Lung (tissue), 12 donors: Measurements from ENCODE around the gene GRHL1. TPM values are rescaled to one million over a fixed set of nuclear protein-coding genes. Genes with fewer than 3 reads are reported as not detected.

Experiments used
- ATAC-seq: fragments of 200-7000 bp; cut with Tn5 transposase; one replicate; pipeline ENCODE4 v1.9.1; 2020; ENCODE audit warnings: moderate number of reproducible peaks; ENCODE audit not compliant: insufficient read depth, low FRiP score
- DNase-seq, 3 donors: peaks; one replicate each; pipeline ENCODE4 v3.0.0-alpha.2; 2013 to 2017
- H3K27ac ChIP-seq, 2 donors: one replicate each; pipeline ENCODE4 v1.5.1; 2013; ENCODE audit warnings: mild to moderate bottlenecking in 2 of 2, moderate library complexity in 2 of 2, control low read depth in 1 of 2, inconsistent platforms in 1 of 2, low read depth in 1 of 2, low read length in 1 of 2
- H3K27me3 ChIP-seq, 3 donors: one replicate each; pipeline ENCODE4 v1.5.1; 2013; ENCODE audit warnings: low read length in 2 of 3; ENCODE audit not compliant: control insufficient read depth in 3 of 3, insufficient read depth in 3 of 3
- H3K36me3 ChIP-seq, 4 donors: one replicate each; pipeline ENCODE4 v1.5.1; 2013; ENCODE audit warnings: low read length in 4 of 4, mild to moderate bottlenecking in 1 of 4, moderate library complexity in 1 of 4; ENCODE audit not compliant: control insufficient read depth in 4 of 4, insufficient read depth in 4 of 4
- H3K4me1 ChIP-seq, 5 donors: one replicate each; pipeline ENCODE4 v1.5.1; 2013; ENCODE audit warnings: low read length in 5 of 5, mild to moderate bottlenecking in 2 of 5, moderate library complexity in 1 of 5; ENCODE audit not compliant: control insufficient read depth in 5 of 5, insufficient read depth in 5 of 5
- H3K4me3 ChIP-seq: one replicate; pipeline ENCODE4 v1.5.1; 2013; ENCODE audit warnings: mild to moderate bottlenecking, control low read depth, moderate library complexity
- H3K9ac ChIP-seq, 2 donors: one replicate each; pipeline ENCODE4 v1.5.1; 2013; ENCODE audit warnings: low read length in 2 of 2, control low read depth in 1 of 2; ENCODE audit not compliant: insufficient read depth in 1 of 2
- H3K9me3 ChIP-seq, 4 donors: one replicate each; pipeline ENCODE4 v1.5.1; 2013; ENCODE audit warnings: low read length in 3 of 4, mild to moderate bottlenecking in 1 of 4, moderate library complexity in 1 of 4; ENCODE audit not compliant: control insufficient read depth in 4 of 4, insufficient read depth in 3 of 4
- CTCF ChIP-seq: IDR thresholded peaks from 2 replicates; pipeline ENCODE4 v1.5.1; 2012; ENCODE audit warnings: mild to moderate bottlenecking; ENCODE audit errors: control extremely low read depth, extremely low read depth
- WGBS, 2 donors: extraction: QIAGEN DNeasy Blood & Tissue Kit; methylation state at CpG; one replicate each; pipeline ENCODE4 v1.1.7; 2013; 5-methylcytosine and 5-hydroxymethylcytosine counted together
- polyA plus RNA-seq, 2 donors: library from polyadenylated mRNA; stranded (reverse); fragments of 200-250 nt; gene quantifications; one replicate each; pipeline ENCODE4 v1.2.1, GENCODE V29; 2013
- total RNA-seq, 2 donors: library from RNA; depleted of rRNA in 1 of 2; stranded (reverse); fragments of >200 nt in 1 of 2; gene quantifications; one replicate each; pipeline ENCODE4 v1.2.1, GENCODE V29; 2014 to 2021
- donor health status: control.
- donor health status: control.
- donor health status: Bipolar disorder and iron deficiency.
- donor health status: healthy.
- donor health status: DM: yes; HTN: yes; CAD: no.

Gene GRHL1
- total and polyA plus RNA-seq, 4 donors: 1.8 to 13.6 (median 5.6) TPM

GRCh38 chr2:9941196-9941995 is 10.1 kb upstream of the GRHL1 start:
- 61 to 82% methylated on average over 13 of the region's 13 CpGs for WGBS, 2 donors
- ATAC-seq (no peak), DNase-seq (no peak)
- no peak overlapping the region for H3K27ac ChIP-seq
- H3K9ac ChIP-seq: no peak overlapping the region
- no peak for TF ChIP-seq CTCF
- H3K4me3 ChIP-seq: no peak overlapping the region
- H3K27me3 ChIP-seq: peaks cover 0 to 17% (median 7%) of the 10 kb centered on the region in 3 donors
- H3K9me3 ChIP-seq: no peaks in the 10 kb centered on the region
- peaks cover 0 to 4% (median 2%) of the 10 kb centered on the region in 4 donors for H3K36me3 ChIP-seq
- H3K4me1 ChIP-seq: peaks cover 0 to 7% (median 0%) of the 10 kb centered on the region in 5 donors

- no peak for ATAC-seq
- Histone ChIP-seq H3K4me3 (no peak overlapping the region), H3K36me3 (no peaks in the 10 kb centered on the region), H3K9me3 (no peaks in the 10 kb centered on the region), H3K27me3 (peaks cover 0 to 20% (median 7%) of the 10 kb centered on the region in 3 donors), H3K9ac (no peak overlapping the region), H3K27ac (no peak overlapping the region), H3K4me1 (peaks cover 0 to 7% (median 0%) of the 10 kb centered on the region in 5 donors)
- DNase-seq: no peak
- 67 to 73% methylated on average over 6 of the region's 6 CpGs for WGBS, 2 donors
- no peak for TF ChIP-seq CTCF
Measured at GRCh38 chr2:9941996-9942390, 9.5 kb upstream of the GRHL1 start.

- Histone ChIP-seq H3K27ac (no peak overlapping the region), H3K4me1 (peaks cover 0 to 5% (median 0%) of the 10 kb centered on the region in 5 donors), H3K4me3 (no peak overlapping the region), H3K27me3 (peaks cover 0 to 22% (median 10%) of the 10 kb centered on the region in 3 donors), H3K9ac (no peak overlapping the region), H3K36me3 (no peaks in the 10 kb centered on the region), H3K9me3 (no peaks in the 10 kb centered on the region)
- TF ChIP-seq CTCF: no peak
- DNase-seq: no peak
- no peak for ATAC-seq
- 57 to 77% methylated on average over 3 of the region's 3 CpGs for WGBS, 2 donors
Measured at GRCh38 chr2:9944330-9944758, 7.1 kb upstream of the GRHL1 start.
